ENCODE data around the gene TMEM117. TPM values are rescaled to one million over a fixed set of nuclear protein-coding genes. Genes with fewer than 3 reads are reported as not detected.
"Not testable (repeated sequence)": the region's sequence is repeated elsewhere in the genome, so short reads cannot be mapped to it uniquely, and the experiment has no call there.

Gene TMEM117
- total RNA-seq, 2 experiments from 2014 or later = 1.4 to 2.1 TPM

GRCh38 chr12:44019118-44019517 lies 183.2 kb downstream of the TMEM117 start:
- intact Hi-C loops (cut with micrococcal nuclease) = loop anchor here (5.0 to 10.0 kb wide), 4 partner anchors 316 to 928 kb away; no protein-coding TSS in a partner anchor

GRCh38 chr12:44020555-44020954 lies 184.7 kb downstream of the TMEM117 start:
- no peaks in the 10 kb centered on the region for H3K4me1 Mint-ChIP-seq (ENCODE audit: low read depth)
- H3K27ac Mint-ChIP-seq = no peak overlapping the region
- H3K36me3 Mint-ChIP-seq (ENCODE audit: low read depth) = no peaks in the 10 kb centered on the region
- CTCF ChIA-PET = no interaction called here
- no peaks in the 10 kb centered on the region for H3K27me3 Mint-ChIP-seq (ENCODE audit: low read depth)
- intact Hi-C loops (cut with micrococcal nuclease) = no loop called here
- no peak overlapping the region for H3K4me3 Mint-ChIP-seq
- peaks cover 3% of the 10 kb centered on the region for H3K9me3 Mint-ChIP-seq
- no peak for DNase-seq

More at GRCh38 chr12:44019118-44019517, 183.2 kb downstream of the TMEM117 start:
- H3K4me1 Mint-ChIP-seq (ENCODE audit: low read depth) = no peaks in the 10 kb centered on the region
- H3K4me3 Mint-ChIP-seq = no peak overlapping the region
- CTCF ChIA-PET = interaction anchor here (0.7 kb wide), 1 partner anchor 953 kb away, joined by 4 read pairs; no protein-coding TSS in a partner anchor
- H3K27ac Mint-ChIP-seq = no peak overlapping the region
- no peaks in the 10 kb centered on the region for H3K36me3 Mint-ChIP-seq (ENCODE audit: low read depth)
- H3K9me3 Mint-ChIP-seq = peaks cover 3% of the 10 kb centered on the region
- H3K27me3 Mint-ChIP-seq (ENCODE audit: low read depth) = no peaks in the 10 kb centered on the region
- DNase-seq = no peak

- Mint-ChIP-seq H3K27ac (no peak overlapping the region), H3K27me3 (ENCODE audit: low read depth) (no peaks in the 10 kb centered on the region), H3K4me1 (ENCODE audit: low read depth) (no peaks in the 10 kb centered on the region), H3K36me3 (ENCODE audit: low read depth) (no peaks in the 10 kb centered on the region), H3K4me3 (no peak overlapping the region), H3K9me3 (peaks cover 3% of the 10 kb centered on the region)
- CTCF ChIA-PET = no interaction called here
- no peak for DNase-seq
- intact Hi-C loops (cut with micrococcal nuclease) = no loop called here
These were observed 185.6 kb downstream of the TMEM117 start for GRCh38 chr12:44021471-44021971.

- intact Hi-C loops (cut with micrococcal nuclease) = no loop called here
- peaks cover 2% of the 10 kb centered on the region for H3K36me3 Mint-ChIP-seq (ENCODE audit: low read depth)
- H3K27ac Mint-ChIP-seq = no peak overlapping the region
- CTCF ChIA-PET = no interaction called here
- peaks cover 8% of the 10 kb centered on the region for H3K9me3 Mint-ChIP-seq
- H3K27me3 Mint-ChIP-seq (ENCODE audit: low read depth) = no peaks in the 10 kb centered on the region
- no peaks in the 10 kb centered on the region for H3K4me1 Mint-ChIP-seq (ENCODE audit: low read depth)
- DNase-seq = no peak
- no peak overlapping the region for H3K4me3 Mint-ChIP-seq
These were observed 189.6 kb downstream of the TMEM117 start for GRCh38 chr12:44025499-44025898.

GRCh38 chr12:44026046-44026445 lies 190.2 kb downstream of the TMEM117 start:
- Mint-ChIP-seq H3K4me1 (ENCODE audit: low read depth) (no peaks in the 10 kb centered on the region), H3K9me3 (peaks cover 9% of the 10 kb centered on the region), H3K27ac (no peak overlapping the region), H3K36me3 (ENCODE audit: low read depth) (peaks cover 2% of the 10 kb centered on the region), H3K27me3 (ENCODE audit: low read depth) (no peaks in the 10 kb centered on the region), H3K4me3 (no peak overlapping the region)
- no peak for DNase-seq
- intact Hi-C loops (cut with micrococcal nuclease) = no loop called here
- CTCF ChIA-PET = no interaction called here

- H3K4me3 Mint-ChIP-seq; intact Hi-C loops (cut with micrococcal nuclease); H3K27me3 Mint-ChIP-seq (ENCODE audit: low read depth); DNase-seq; H3K4me1 Mint-ChIP-seq (ENCODE audit: low read depth); H3K27ac Mint-ChIP-seq; CTCF ChIA-PET; H3K36me3 Mint-ChIP-seq (ENCODE audit: low read depth): not testable (repeated sequence)
- peaks cover 11% of the 10 kb centered on the region for H3K9me3 Mint-ChIP-seq
These were observed 191.0 kb downstream of the TMEM117 start for GRCh38 chr12:44026926-44027325.

DNA sequence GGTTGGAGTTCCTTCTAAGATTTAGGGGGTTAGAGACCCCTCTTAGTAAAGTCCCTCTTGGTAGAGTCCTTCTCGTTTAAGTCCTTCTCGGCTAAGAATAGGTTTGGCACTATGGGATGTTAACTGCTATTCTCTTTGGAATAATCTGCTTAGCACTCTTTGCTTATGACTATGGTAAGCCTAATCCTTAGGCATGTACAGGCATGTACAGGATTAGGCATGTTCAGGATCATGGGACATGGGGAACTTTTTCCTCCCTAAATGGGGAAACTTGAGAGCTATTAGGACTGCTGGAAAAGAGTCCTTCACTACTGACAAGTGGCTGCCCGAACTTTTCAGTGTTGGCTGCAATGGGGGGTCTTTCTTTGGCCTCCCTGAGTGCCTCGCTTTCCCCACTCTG lies 193.3 kb downstream of the TMEM117 start:
- Mint-ChIP-seq H3K27ac (no peak overlapping the region), H3K9me3 (peaks cover 9% of the 10 kb centered on the region), H3K27me3 (ENCODE audit: low read depth) (no peaks in the 10 kb centered on the region), H3K4me3 (no peak overlapping the region), H3K4me1 (ENCODE audit: low read depth) (no peaks in the 10 kb centered on the region), H3K36me3 (ENCODE audit: low read depth) (peaks cover 5% of the 10 kb centered on the region)
- DNase-seq = no peak
- intact Hi-C loops (cut with micrococcal nuclease) = no loop called here
- CTCF ChIA-PET = no interaction called here

DNA sequence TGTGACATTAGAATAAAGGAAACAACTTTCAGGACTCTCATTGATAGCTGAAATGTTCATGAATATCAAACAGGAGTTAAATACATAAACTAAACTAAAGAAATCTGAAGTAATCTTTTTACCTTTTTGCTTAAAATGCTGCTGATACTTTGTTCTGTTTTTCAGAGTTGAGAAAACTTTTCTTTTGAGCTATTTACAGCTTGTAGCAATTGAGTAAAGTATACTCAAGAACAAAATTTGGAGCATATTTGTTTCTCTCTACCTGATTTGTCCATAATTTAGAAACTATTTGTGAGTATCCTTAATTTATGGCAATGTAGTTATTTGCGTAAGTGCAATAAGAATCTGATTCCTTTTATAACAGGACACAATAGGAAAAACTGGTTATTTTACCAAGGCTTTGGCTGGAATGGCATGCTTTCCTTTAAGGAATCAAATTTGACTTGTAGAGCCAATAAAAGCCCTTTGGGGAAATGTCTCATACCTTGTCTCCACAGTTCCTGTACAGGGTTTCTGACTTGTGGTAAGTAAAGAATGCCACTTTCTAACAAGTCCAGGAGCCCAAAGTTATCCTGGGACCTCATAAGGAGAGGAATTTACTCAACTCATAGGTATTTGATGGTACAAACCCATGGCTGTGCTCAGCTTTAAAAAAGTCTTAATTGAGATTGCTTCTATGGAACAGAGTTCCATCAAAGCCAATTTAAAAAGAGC lies 195.7 kb downstream of the TMEM117 start:
- Mint-ChIP-seq H3K9me3 (peaks cover 9% of the 10 kb centered on the region), H3K36me3 (ENCODE audit: low read depth) (peaks cover 5% of the 10 kb centered on the region), H3K27me3 (ENCODE audit: low read depth) (no peaks in the 10 kb centered on the region), H3K4me1 (ENCODE audit: low read depth) (no peaks in the 10 kb centered on the region), H3K27ac (no peak overlapping the region), H3K4me3 (no peak overlapping the region)
- no peak for DNase-seq
- intact Hi-C loops (cut with micrococcal nuclease) = no loop called here
- CTCF ChIA-PET = no interaction called here

DNA sequence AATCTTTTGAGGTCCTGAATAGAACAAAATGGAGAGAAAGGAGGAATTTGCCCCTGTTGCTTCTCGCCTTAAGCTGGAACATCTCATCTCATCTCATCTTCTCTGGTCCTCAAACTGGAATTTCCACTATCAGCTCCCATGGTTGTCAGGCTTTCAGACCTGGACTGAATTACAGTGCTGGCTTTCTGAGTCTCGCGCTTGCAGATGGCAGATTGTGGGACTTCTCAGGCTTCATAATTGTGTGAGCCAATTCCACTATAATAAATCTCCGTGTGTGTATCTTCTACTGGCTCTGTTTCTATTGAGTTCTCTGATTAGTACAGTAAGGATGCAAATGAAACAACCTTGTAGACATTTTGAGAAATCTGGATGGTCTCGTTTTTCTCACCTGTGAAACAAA lies 199.0 kb downstream of the TMEM117 start:
- no peaks in the 10 kb centered on the region for H3K27me3 Mint-ChIP-seq (ENCODE audit: low read depth)
- H3K9me3 Mint-ChIP-seq = peaks cover 8% of the 10 kb centered on the region
- H3K4me3 Mint-ChIP-seq = no peak overlapping the region
- peaks cover 3% of the 10 kb centered on the region for H3K36me3 Mint-ChIP-seq (ENCODE audit: low read depth)
- H3K27ac Mint-ChIP-seq = no peak overlapping the region
- no peaks in the 10 kb centered on the region for H3K4me1 Mint-ChIP-seq (ENCODE audit: low read depth)
- intact Hi-C loops (cut with micrococcal nuclease) = no loop called here
- CTCF ChIA-PET = interaction anchor here (0.9 kb wide), 1 partner anchor 20 kb away, joined by 3 read pairs; no protein-coding TSS in a partner anchor
- no peak for DNase-seq

GRCh38 chr12:44036875-44037443 lies 201.1 kb downstream of the TMEM117 start:
- H3K4me1 Mint-ChIP-seq (ENCODE audit: low read depth) = no peaks in the 10 kb centered on the region
- intact Hi-C loops (cut with micrococcal nuclease) = no loop called here
- no peak for DNase-seq
- H3K27ac Mint-ChIP-seq = no peak overlapping the region
- peaks cover 7% of the 10 kb centered on the region for H3K36me3 Mint-ChIP-seq (ENCODE audit: low read depth)
- CTCF ChIA-PET = no interaction called here
- no peaks in the 10 kb centered on the region for H3K27me3 Mint-ChIP-seq (ENCODE audit: low read depth)
- peaks cover 1% of the 10 kb centered on the region for H3K9me3 Mint-ChIP-seq
- H3K4me3 Mint-ChIP-seq = no peak overlapping the region

GRCh38 chr12:44038411-44038810 lies 202.5 kb downstream of the TMEM117 start:
- Mint-ChIP-seq H3K4me3 (no peak overlapping the region), H3K4me1 (ENCODE audit: low read depth) (no peaks in the 10 kb centered on the region), H3K9me3 (no peaks in the 10 kb centered on the region), H3K27ac (no peak overlapping the region), H3K27me3 (ENCODE audit: low read depth) (no peaks in the 10 kb centered on the region), H3K36me3 (ENCODE audit: low read depth) (peaks cover 4% of the 10 kb centered on the region)
- no peak for DNase-seq
- intact Hi-C loops (cut with micrococcal nuclease) = no loop called here
- CTCF ChIA-PET = interaction anchor here (0.9 kb wide), 1 partner anchor 910 kb away, joined by 3 read pairs; no protein-coding TSS in a partner anchor

DNA sequence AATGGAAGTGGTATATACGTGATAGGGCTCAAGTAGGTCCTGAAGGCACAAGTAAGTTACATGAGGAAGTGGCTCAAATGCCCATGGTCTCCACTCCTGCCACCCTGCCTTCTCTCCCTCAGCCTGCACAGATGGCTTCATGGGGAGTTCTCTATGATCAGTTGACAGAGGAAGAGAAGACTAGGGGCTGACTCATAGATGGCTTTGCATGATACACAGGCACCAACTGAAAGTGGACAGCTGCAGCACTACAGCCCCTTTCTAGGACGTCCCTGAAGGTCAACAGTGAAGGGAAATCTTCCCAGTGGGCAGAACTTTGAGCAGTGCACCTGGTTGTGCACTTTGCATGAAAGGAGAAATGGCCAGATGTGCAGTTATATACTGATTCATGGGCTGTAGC lies 208.6 kb downstream of the TMEM117 start:
- H3K4me1 Mint-ChIP-seq (ENCODE audit: low read depth) = not testable (repeated sequence)

More for the DNA sequence above, 208.6 kb downstream of the TMEM117 start:
- DNase-seq; intact Hi-C loops (cut with micrococcal nuclease); H3K27ac Mint-ChIP-seq; H3K27me3 Mint-ChIP-seq (ENCODE audit: low read depth); H3K9me3 Mint-ChIP-seq; H3K36me3 Mint-ChIP-seq (ENCODE audit: low read depth); H3K4me3 Mint-ChIP-seq; CTCF ChIA-PET: not testable (repeated sequence)

All from activated naive CD4-positive, alpha-beta T cell treated with anti-CD3 and anti-CD28 coated beads for 36 hours (primary cell).